GM23338 (cell line): ENCODE measurements around the gene RHOBTB3. TPM values are rescaled to one million over a fixed set of nuclear protein-coding genes. Genes with fewer than 3 reads are reported as not detected.

Experiments used
- ATAC-seq: fragments of 200-7000 bp; cut with Tn5 transposase; 3 replicates; pipeline ENCODE4 v1.9.1; 2020
- DNase-seq: peaks from one replicate; pipeline ENCODE4 v3.0.0-alpha.2; 2015; ENCODE audit warnings: low spot score
- H2AFZ ChIP-seq: fragments of 200-600 bp; sonication (generic); 2 replicates; pipeline ENCODE4 v1.8.0; 2016; ENCODE audit warnings: antibody characterized with exemption, mild to moderate bottlenecking, moderate library complexity
- H3F3A ChIP-seq: fragments of 200-600 bp; sonication (generic); replicated peaks from 2 replicates; pipeline ENCODE4 v1.8.0; 2017; ENCODE audit warnings: antibody characterized with exemption, mixed run types, low read depth
- H3K27ac ChIP-seq: fragments of 200-600 bp; sonication (generic); 2 replicates; pipeline ENCODE4 v1.6.1; 2016; ENCODE audit warnings: low read depth
- H3K27me3 ChIP-seq: fragments of 200-600 bp; sonication (generic); 2 replicates; pipeline ENCODE4 v1.8.0; 2016; ENCODE audit warnings: mild to moderate bottlenecking, mixed run types, moderate library complexity; ENCODE audit not compliant: insufficient read depth
- H3K36me3 ChIP-seq: fragments of 200-600 bp; sonication (generic); 2 replicates; pipeline ENCODE4 v1.8.0; 2016; ENCODE audit warnings: mild to moderate bottlenecking; ENCODE audit not compliant: insufficient read depth
- H3K4me1 ChIP-seq: fragments of 200-600 bp; sonication (generic); 2 replicates; pipeline ENCODE4 v1.8.0; 2016; ENCODE audit warnings: mild to moderate bottlenecking, moderate library complexity; ENCODE audit not compliant: insufficient read depth
- H3K4me2 ChIP-seq: fragments of 200-600 bp; sonication (generic); 2 replicates; pipeline ENCODE4 v1.7.1; 2017; ENCODE audit warnings: mixed run types
- H3K4me3 ChIP-seq: fragments of 200-600 bp; sonication (generic); 2 replicates; pipeline ENCODE4 v1.6.1; 2016; ENCODE audit warnings: mixed run types
- H3K79me2 ChIP-seq: fragments of 200-600 bp; sonication (generic); replicated peaks from 2 replicates; pipeline ENCODE4 v1.8.0; 2017; ENCODE audit warnings: mild to moderate bottlenecking; ENCODE audit not compliant: insufficient read depth
- H3K9me2 ChIP-seq: fragments of 200-600 bp; sonication (generic); 2 replicates; pipeline ENCODE4 v1.8.0; 2017; ENCODE audit not compliant: insufficient read depth
- H4K20me1 ChIP-seq: fragments of 200-600 bp; sonication (generic); replicated peaks from 2 replicates; pipeline ENCODE4 v1.8.0; 2017; ENCODE audit warnings: mild to moderate bottlenecking; ENCODE audit not compliant: insufficient read depth
- H3K27ac Mint-ChIP-seq: 2 replicates; pipeline ENCODE4 v1.8.0; 2020; ENCODE audit warnings: inconsistent platforms, mild to moderate bottlenecking, moderate library complexity, mixed read lengths
- H3K27me3 Mint-ChIP-seq: 3 replicates; pipeline ENCODE4 v1.8.0; 2022; ENCODE audit warnings: low read depth, mild to moderate bottlenecking, moderate library complexity, mixed read lengths, inconsistent platforms; ENCODE audit not compliant: insufficient read depth, poor library complexity
- H3K36me3 Mint-ChIP-seq: 3 replicates; pipeline ENCODE4 v1.8.0; 2021; ENCODE audit warnings: low read depth, mild to moderate bottlenecking, inconsistent platforms, moderate library complexity, mixed read lengths
- H3K4me1 Mint-ChIP-seq: 3 replicates; pipeline ENCODE4 v1.8.0; 2020; ENCODE audit warnings: mild to moderate bottlenecking, inconsistent platforms, mixed read lengths
- H3K4me3 Mint-ChIP-seq: 3 replicates; pipeline ENCODE4 v1.8.0; 2021; ENCODE audit warnings: moderate library complexity, mild to moderate bottlenecking, inconsistent platforms, mixed read lengths
- H3K9me3 Mint-ChIP-seq: 3 replicates; pipeline ENCODE4 v1.8.0; 2020; ENCODE audit warnings: moderate library complexity, mild to moderate bottlenecking, inconsistent platforms, mixed read lengths
- CREB1 ChIP-seq: fragments of 250-450 bp; sonication (Bioruptor Pico); IDR thresholded peaks from 2 replicates; pipeline ENCODE4 v1.5.0; 2020; ENCODE audit warnings: low read depth, mild to moderate bottlenecking, moderate library complexity
- CTCF ChIP-seq, 2 experiments: fragments of 200-600 bp in 1 of 2; sonication (generic) in 1 of 2; conservative IDR thresholded peaks; 2 replicates each; pipeline versions ENCODE4 v1.5.1 to v1.6.1; 2016 to 2017; ENCODE audit warnings: antibody characterized with exemption in 2 of 2, low read depth in 2 of 2, mild to moderate bottlenecking in 2 of 2, moderate library complexity in 1 of 2
- ETS1 ChIP-seq: IDR thresholded peaks from 2 replicates; pipeline ENCODE4 v1.6.1; 2016; ENCODE audit warnings: antibody characterized with exemption
- EZH2 ChIP-seq: fragments of 200-600 bp; sonication (generic); IDR thresholded peaks from one replicate; pipeline ENCODE4 v1.8.0; 2017; ENCODE audit warnings: antibody characterized with exemption, mild to moderate bottlenecking, low read depth; ENCODE audit not compliant: unreplicated experiment
- EZH2phosphoT487 ChIP-seq: fragments of 200-600 bp; sonication (generic); IDR thresholded peaks from one replicate; pipeline ENCODE4 v1.8.1; 2018; ENCODE audit warnings: antibody characterized with exemption; ENCODE audit not compliant: unreplicated experiment
- JUNB ChIP-seq: IDR thresholded peaks from one replicate; pipeline ENCODE4 v1.6.1; 2016; ENCODE audit warnings: antibody characterized with exemption; ENCODE audit not compliant: unreplicated experiment
- NANOG ChIP-seq: IDR thresholded peaks from 2 replicates; pipeline ENCODE4 v1.6.1; 2016; ENCODE audit warnings: antibody characterized with exemption, borderline replicate concordance
- POLR2AphosphoS5 ChIP-seq: IDR thresholded peaks from 2 replicates; pipeline ENCODE4 v1.6.1; 2016; ENCODE audit warnings: antibody characterized with exemption, low read depth
- REST ChIP-seq: IDR thresholded peaks from one replicate; pipeline ENCODE4 v1.6.1; 2018; ENCODE audit warnings: antibody characterized with exemption; ENCODE audit not compliant: unreplicated experiment
- STAT1 ChIP-seq: IDR thresholded peaks from one replicate; pipeline ENCODE4 v1.6.1; 2016; ENCODE audit warnings: antibody characterized with exemption; ENCODE audit not compliant: unreplicated experiment
- ZNF114 ChIP-seq: fragments of 250-450 bp; sonication (Bioruptor Pico); IDR thresholded peaks from 2 replicates; pipeline ENCODE4 v1.5.0; 2020; ENCODE audit warnings: mild to moderate bottlenecking, moderate library complexity
- ZNF331 ChIP-seq: fragments of 250-450 bp; sonication (Bioruptor Pico); IDR thresholded peaks from 2 replicates; pipeline ENCODE4 v1.5.0; 2020; ENCODE audit warnings: low read depth, mild to moderate bottlenecking, moderate library complexity
- ZNF462 ChIP-seq: fragments of 250-450 bp; sonication (Bioruptor Pico); IDR thresholded peaks from 2 replicates; pipeline ENCODE4 v1.5.0; 2020; ENCODE audit warnings: mild to moderate bottlenecking, moderate library complexity
- polyA plus RNA-seq: library from polyadenylated mRNA; unstranded; fragments of >200 nt; fragmentation: Nextera tagmentation; extraction: Ambion mirVana; gene quantifications from 2 replicates; pipeline ENCODE4 v1.2.1, GENCODE V29; 2016
- total RNA-seq: library from RNA; depleted of rRNA; stranded (reverse); fragments of >200 nt; shearing (Covaris generic); gene quantifications from 2 replicates; pipeline ENCODE4 v1.2.3, GENCODE V29; 2014

The RHOBTB3 gene
- total and polyA plus RNA-seq, 2 experiments from 2014 or later, result 10.0 to 13.4 TPM

- Histone ChIP-seq H3F3A (no peaks in the 10 kb centered on the region), H2AFZ (peak overlapping the region; percentile 28; the same call in 1 of the 2 replicates), H3K27ac (no peak overlapping the region), H3K4me1 (no peaks in the 10 kb centered on the region), H3K36me3 (no peaks in the 10 kb centered on the region), H3K4me2 (no peak overlapping the region), H3K27me3 (no peaks in the 10 kb centered on the region), H3K4me3 (no peak overlapping the region), H4K20me1 (no peaks in the 10 kb centered on the region), H3K9me2 (peaks cover 8% of the 10 kb centered on the region; the same call in 1 of the 2 replicates), H3K79me2 (no peaks in the 10 kb centered on the region)
- TF ChIP-seq POLR2AphosphoS5, result no peak
- no peak for TF ChIP-seq ZNF462 (CRISPR knock-in tag)
- no peak for TF ChIP-seq ZNF114
- TF ChIP-seq ETS1, result no peak
- no peak for TF ChIP-seq REST
- no peak for TF ChIP-seq EZH2
- TF ChIP-seq NANOG, result no peak
- TF ChIP-seq CTCF (conservative IDR thresholded peaks at IDR 0.05; ENCODE audit: low read depth in 2 of 2), result no peak
- no peak for TF ChIP-seq ZNF331 (CRISPR knock-in tag)
- TF ChIP-seq EZH2phosphoT487, result no peak
- no peak for TF ChIP-seq JUNB
- TF ChIP-seq STAT1, result no peak
- no peak for TF ChIP-seq CREB1 (CRISPR knock-in tag)
- ATAC-seq (no peak), DNase-seq (no peak)
- no peak overlapping the region for H3K4me3 Mint-ChIP-seq
- H3K36me3 Mint-ChIP-seq, result no peaks in the 10 kb centered on the region
- peaks cover 2% of the 10 kb centered on the region; the same call in 1 of the 3 replicates for H3K4me1 Mint-ChIP-seq
- no peaks in the 10 kb centered on the region for H3K9me3 Mint-ChIP-seq
- no peak overlapping the region for H3K27ac Mint-ChIP-seq
- H3K27me3 Mint-ChIP-seq, result no peaks in the 10 kb centered on the region
Measured at GRCh38 chr5:95843733-95844223, 112.6 kb downstream of the RHOBTB3 start.
